ENCODE data around the gene GARRE1. TPM values are rescaled to one million over a fixed set of nuclear protein-coding genes. Genes with fewer than 3 reads are reported as not detected.

GARRE1 gene
- total and polyA plus RNA-seq, 2 experiments from 2014 or later, result 16.0 to 20.0 TPM

DNA sequence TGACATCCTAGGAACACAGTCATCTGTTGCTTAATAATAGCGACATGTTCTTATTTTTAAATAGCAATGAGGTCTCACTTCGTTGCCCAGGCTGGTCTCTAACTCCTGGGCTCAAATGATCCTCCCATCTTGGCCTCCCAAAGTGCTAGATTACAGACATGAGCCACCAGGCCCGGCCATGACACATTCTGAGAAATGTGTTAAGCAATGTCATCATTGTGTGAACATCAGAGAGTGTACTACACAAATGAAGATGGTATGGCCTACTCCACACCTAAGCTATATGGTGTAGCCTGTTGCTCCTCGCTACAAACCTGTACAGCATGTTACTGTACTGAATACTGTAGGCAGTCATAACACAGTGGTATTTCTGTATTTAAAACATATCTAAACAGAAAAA lies 24.6 kb upstream of the GARRE1 start (continued):
- TF ChIP-seq REST (IDR thresholded peaks at IDR 0.05; ENCODE audit: unreplicated experiment) (no peak), CREB1 (CRISPR knock-in tag; IDR thresholded peaks at IDR 0.05; ENCODE audit: low read depth) (no peak), ETS1 (IDR thresholded peaks at IDR 0.05) (no peak), EZH2phosphoT487 (IDR thresholded peaks at IDR 0.05; ENCODE audit: unreplicated experiment) (no peak), EZH2 (IDR thresholded peaks at IDR 0.05; ENCODE audit: low read depth, unreplicated experiment) (no peak), POLR2AphosphoS5 (IDR thresholded peaks at IDR 0.05; ENCODE audit: low read depth) (no peak), JUNB (IDR thresholded peaks at IDR 0.05; ENCODE audit: unreplicated experiment) (no peak), CTCF (conservative IDR thresholded peaks at IDR 0.05; ENCODE audit: low read depth in 2 of 2) (no peak)

- ATAC-seq, result peak; percentile 63
- no peak for TF ChIP-seq REST (IDR thresholded peaks at IDR 0.05; ENCODE audit: unreplicated experiment)
- TF ChIP-seq EZH2 (IDR thresholded peaks at IDR 0.05; ENCODE audit: low read depth, unreplicated experiment), result no peak
- no peak for TF ChIP-seq NANOG (IDR thresholded peaks at IDR 0.05; ENCODE audit: borderline replicate concordance)
- TF ChIP-seq ETS1 (IDR thresholded peaks at IDR 0.05), result no peak
- TF ChIP-seq STAT1 (IDR thresholded peaks at IDR 0.05; ENCODE audit: unreplicated experiment), result no peak
- TF ChIP-seq ZNF114 (CRISPR knock-in tag; IDR thresholded peaks at IDR 0.05), result no peak
- no peak for TF ChIP-seq CTCF (conservative IDR thresholded peaks at IDR 0.05; ENCODE audit: low read depth in 2 of 2)
- TF ChIP-seq CREB1 (CRISPR knock-in tag; IDR thresholded peaks at IDR 0.05; ENCODE audit: low read depth), result no peak
- no peak; the same call in 1 of the 2 replicates for TF ChIP-seq POLR2AphosphoS5 (IDR thresholded peaks at IDR 0.05; ENCODE audit: low read depth)
- no peak for TF ChIP-seq JUNB (IDR thresholded peaks at IDR 0.05; ENCODE audit: unreplicated experiment)
- TF ChIP-seq ZNF331 (CRISPR knock-in tag; IDR thresholded peaks at IDR 0.05; ENCODE audit: low read depth), result no peak
- TF ChIP-seq EZH2phosphoT487 (IDR thresholded peaks at IDR 0.05; ENCODE audit: unreplicated experiment), result no peak
Observed at GRCh38 chr19:34230820-34231219, 23.5 kb upstream of the GARRE1 start.

More at GRCh38 chr19:34230820-34231219, 23.5 kb upstream of the GARRE1 start:
- no peak for DNase-seq (ENCODE audit: low spot score)
- Histone ChIP-seq H3K4me3 (no peak overlapping the region), H4K20me1 (replicated peaks; ENCODE audit: insufficient read depth) (no peaks in the 10 kb centered on the region; the same call in 1 of the 2 replicates), H3K27me3 (ENCODE audit: insufficient read depth) (no peaks in the 10 kb centered on the region), H3K4me1 (ENCODE audit: insufficient read depth) (peaks cover 19% of the 10 kb centered on the region), H3K79me2 (replicated peaks; ENCODE audit: insufficient read depth) (no peaks in the 10 kb centered on the region; the same call in 1 of the 2 replicates), H3F3A (replicated peaks; ENCODE audit: low read depth) (peaks cover 23% of the 10 kb centered on the region), H3K9me2 (ENCODE audit: insufficient read depth) (no peaks in the 10 kb centered on the region), H3K4me2 (peak overlapping the region; percentile 56), H2AFZ (no peak overlapping the region), H3K36me3 (ENCODE audit: insufficient read depth) (peaks cover 23% of the 10 kb centered on the region), H3K27ac (ENCODE audit: low read depth) (peak overlapping the region; percentile 71; the same call in 1 of the 2 replicates)
- H3K36me3 Mint-ChIP-seq (ENCODE audit: low read depth), result peaks cover 40% of the 10 kb centered on the region
- peaks cover 3% of the 10 kb centered on the region for H3K27me3 Mint-ChIP-seq (ENCODE audit: insufficient read depth, low read depth, poor library complexity)
- peaks cover 24% of the 10 kb centered on the region for H3K4me1 Mint-ChIP-seq
- H3K27ac Mint-ChIP-seq, result peak overlapping the region; percentile 68; the same call in 1 of the 2 replicates
- H3K4me3 Mint-ChIP-seq, result peak overlapping the region; percentile 1; the same call in 1 of the 3 replicates
- H3K9me3 Mint-ChIP-seq, result no peaks in the 10 kb centered on the region; the same call in 2 of the 3 replicates

Measured in GM23338 (cell line).